ENCODE results near the gene TFEB.
A peak's percentile ranks its signal among the peaks of the same experiment; 100 is the strongest.

Gene TFEB

DNA sequence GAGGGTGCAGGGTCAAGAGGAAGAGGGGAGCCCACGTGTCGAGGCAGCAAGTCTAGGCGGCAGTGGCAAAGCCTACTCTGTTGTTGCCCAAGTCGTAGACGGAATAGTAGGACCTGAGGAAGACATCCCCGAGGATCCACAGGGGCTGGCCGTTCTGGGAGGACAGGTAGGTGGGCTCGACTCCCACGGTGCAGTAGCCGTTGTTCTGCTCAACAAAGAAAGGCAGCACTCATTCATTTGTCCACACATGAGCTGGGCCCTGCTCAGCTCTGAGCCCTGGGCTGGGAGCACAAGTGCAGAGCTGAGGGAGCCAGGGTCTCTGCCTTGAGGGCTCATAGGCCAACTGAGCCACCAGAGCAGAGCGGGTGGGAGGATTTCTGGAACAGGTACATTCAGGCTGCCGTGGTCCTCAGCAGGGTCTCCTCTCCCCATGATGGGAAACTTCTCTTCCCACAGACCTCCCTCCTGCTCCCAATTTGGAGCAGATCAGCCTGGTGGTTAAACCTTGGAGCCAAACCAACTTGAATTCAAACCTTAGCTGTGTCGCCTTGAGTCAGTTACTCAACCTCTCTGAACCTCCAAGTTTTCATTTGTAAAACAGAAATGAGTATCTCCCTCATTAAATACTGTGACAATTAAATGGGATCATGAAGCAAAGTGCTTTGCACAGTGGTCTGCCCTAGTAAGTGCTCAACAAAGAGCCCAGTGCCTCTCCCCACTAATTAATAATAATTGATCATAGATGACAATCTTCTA, 1.6 kb upstream of the TFEB start:
- DNase-seq: no peak

DNA sequence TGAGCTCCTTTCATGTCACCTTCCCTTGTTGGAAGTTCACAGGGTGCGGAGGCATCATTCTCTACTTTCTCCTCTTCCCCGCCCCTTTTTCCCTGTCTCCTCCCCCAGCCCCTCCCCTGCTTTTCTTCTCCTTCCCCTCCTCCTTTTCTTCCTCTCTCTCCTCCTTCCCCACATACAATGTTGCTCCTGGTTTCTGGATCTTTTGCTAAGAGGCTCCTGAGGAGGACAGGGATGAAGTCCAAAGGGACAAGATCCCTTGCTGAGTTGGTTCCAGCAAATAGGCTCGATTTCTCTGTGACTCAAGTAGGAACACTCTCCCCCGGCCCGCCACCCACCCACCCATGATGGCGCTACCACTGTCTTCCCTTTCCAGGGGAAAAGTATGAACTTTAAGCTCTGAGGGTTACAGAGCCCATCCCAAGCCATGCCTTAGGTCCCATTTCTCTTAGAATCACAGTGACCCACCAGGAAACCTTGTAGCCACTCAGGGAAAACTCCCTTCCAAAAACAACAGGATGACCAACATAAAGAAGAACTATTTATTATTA, 852 bp upstream of the TFEB start:
- no peak for DNase-seq

DNA sequence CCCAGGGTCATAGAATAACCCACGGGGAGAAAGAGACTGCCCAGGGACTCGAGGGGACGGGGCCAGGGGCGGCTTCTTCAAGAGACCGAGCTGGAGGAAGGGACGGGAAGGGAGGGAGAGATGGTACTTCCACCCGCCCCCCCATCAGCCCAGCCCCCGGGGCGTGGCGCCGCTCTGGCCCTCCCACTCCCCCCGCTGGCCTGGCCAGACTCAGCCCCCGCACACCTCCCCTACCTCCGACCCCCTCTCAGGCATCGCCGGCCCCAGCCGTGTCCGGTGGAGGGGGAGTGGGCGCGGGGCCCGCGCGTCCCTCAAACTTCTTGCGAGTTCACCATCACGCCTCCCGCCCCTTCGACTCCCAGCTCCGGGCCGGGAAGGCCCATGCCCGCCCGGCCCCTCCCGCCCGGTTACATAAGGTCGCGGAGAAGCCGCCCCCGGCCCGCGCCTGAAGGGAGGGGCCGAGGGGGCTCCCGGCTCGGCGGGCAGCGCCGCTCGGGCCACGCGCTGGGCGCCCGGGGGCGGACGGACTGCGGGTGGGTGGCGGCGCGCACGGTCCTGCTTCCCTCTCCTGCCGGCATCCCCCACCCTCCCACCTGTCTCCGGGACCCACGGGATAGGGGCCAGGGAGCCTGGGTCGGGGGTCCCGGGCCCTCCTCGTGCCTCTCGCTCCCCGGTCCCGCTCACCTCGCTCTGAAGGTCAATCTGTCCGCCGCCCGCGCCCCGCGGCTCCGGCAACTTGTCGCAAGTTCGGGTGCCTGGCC, 562 bp downstream of the TFEB start:
- DNase-seq: peak; percentile 73

DNA sequence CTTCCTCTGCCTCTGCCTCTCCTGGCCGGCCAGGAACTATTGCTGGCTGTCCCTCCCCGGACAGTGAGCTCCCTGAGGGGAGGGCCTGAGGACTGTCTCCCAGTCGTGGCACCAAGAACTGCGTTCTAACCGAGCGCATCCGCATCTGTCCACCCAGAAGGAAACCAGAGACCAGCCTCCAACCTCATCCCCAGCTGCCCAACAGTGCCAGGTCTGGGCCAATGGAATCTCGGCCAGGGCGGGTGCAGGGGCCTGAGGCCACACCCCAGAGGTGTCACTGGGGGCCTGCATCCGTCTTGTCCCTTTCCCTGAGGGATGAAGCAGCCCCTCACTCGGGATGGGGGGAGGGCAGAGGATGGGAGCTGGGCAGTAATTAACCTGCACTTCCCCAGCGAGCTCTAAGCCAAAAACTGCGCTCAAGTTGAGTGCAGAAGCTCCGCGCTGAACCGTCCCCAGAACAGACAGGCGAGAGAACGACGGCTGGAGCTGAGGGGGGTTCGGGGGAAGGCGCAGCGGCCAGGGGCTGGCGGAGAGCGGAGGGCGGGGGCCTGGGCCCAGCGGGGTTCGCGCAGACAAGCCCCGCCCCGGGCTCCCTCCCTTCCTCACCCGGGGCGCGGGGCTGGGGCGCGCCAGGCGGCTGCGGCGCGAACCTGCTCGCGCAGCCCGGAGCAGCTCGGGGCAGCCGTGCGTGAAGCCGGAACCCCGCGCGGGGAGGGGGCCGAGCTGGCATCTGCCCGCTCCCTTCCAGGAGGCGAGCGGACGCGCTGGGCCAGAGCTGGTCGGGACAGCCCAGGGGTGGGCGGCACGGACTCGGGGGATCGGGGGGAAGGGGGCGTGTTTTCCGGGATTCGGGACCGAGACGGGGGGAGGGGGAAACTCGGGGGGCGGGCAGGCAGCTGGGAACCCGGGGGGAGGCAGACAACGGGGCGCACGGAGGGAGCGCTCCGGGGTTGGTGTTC, 1.4 kb downstream of the TFEB start:
- peak; percentile 72 for DNase-seq

DNA sequence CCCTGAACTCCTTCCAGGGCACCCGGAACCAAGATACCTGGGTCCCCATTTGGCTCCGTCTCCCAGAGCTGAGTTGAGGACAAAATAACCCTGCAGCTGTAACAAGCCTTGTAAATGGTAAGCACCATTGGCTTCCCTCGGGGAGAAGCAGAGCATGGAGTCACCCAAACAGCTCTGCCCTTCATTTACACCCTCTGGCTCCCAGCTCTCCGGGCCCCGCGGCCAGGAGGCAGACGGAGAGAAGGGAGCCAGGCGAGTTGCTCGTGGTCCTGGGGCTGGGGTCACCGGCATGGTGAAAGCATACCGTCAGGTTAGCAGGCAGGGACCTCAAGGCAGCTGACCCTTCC, 2.1 kb downstream of the TFEB start:
- no peak for DNase-seq

DNA sequence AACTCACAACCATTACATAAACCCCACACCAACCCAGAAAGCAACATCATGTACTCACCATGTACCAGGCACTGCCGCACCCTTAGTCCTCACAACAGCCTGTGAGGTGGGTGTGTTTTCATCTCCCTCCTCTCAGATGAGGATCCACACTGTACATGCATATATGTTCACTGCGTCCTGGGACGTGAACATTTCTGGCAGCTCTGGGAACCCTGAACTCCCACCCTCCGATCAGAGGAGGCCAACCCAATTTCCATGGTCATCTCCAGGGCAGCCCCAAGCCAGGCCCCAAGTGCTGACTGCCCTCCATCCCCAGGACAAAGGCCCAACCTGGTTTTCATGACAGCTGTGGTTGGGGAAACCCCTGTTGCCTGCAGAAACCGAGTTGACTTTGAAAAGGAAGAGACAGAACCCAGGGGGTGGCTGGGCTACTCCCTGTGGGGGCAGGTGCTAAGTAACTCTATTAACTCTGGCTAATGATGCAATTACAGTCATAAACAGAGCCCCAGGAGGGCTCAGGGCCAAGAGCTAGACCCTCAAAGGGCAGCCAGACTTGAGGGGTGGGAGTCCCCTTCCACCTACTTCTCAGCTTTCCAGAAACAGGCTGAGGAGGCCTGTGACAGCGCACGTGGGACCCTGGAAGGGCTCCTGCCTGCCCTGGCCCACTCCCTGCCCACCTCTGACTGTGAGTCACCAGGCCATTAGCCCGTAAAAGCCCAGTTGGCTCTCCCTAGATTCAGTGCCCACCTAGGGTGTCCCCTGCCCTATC, 2.6 kb downstream of the TFEB start:
- no peak for DNase-seq

DNA sequence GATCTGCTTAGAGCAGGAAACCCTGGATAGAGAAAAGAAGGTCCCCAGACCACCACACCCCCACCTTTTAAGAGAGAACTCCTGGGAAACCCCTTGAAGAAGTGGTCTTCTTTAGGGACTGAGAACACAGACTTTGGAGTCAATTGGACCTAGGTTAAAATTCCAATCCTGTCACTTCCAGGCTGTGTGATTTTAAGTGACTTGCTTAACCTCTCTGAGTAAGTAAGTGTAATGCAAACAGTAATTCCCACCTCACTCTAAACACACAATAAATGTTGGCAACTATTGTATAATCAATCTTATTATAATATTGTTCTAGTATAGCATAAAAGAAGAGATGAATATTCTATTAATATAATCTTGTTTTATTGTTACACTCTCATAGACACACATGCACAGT, 3.3 kb downstream of the TFEB start:
- DNase-seq: no peak

DNA sequence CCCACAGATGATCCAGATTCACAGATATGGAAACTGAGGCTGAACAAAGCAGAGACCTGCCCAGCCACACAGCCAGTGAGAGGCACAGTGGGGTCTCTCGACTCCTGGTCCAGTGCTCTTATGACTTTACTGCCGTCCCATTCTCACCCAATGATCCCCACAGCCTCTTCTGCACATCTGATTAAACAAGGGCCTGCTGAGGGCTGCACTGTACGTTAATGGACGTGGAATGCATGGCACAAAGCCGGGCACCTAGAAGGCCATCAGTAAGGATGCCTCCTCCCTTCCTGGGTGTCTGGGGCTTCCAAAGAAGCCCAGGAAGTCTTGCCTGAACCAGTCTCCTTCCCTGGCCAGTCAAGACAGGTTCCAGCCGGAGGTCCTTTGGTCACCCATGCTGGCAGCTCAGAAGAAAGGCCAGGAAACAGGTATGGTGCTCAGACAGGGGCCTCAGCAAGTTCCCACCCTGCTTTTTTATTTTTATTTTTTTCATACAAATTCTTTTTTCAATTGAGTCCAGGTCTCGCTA, 3.8 kb downstream of the TFEB start:
- no peak for DNase-seq

DNA sequence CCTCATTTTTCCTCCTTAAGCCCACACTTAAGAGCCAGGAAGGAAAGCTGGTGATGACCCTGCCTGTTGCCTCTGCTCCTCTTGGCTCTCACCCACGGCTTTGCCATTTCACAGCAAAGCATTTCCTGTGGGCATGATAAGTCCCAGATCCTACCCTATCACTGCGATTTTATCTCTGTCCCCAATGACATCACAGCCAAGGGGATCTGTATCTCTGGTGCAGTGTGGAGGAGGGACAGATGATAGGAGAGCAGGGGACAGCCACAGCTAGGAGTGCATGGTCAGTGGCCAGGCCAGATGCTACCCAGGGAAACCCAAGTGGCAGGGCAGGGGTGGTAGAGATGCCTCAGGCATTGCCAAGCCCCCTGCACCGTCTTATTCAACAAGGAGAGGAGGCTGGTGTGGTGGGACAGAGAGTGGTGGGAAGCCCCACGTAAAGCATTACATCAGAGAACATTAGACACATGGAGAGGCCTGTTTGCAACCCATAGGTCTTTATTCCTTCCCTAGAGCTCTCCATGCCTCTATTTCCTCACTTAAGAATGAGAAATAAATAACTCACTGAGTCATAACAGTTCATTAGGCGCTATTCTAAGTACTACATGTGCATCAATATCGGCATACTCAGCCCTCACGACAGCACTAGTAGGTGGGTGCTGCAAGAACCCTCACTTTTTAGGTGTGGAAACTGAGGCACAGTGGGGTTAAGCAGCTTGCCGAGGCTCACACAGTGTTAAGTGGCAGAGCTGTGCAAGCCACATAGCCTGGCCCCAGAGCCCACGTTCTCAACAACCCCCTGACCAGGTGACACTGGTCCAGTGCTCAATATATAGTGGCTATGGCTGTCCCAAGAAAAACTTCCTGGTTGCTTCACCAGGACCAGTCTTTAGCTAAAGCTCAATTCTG, 4.6 kb downstream of the TFEB start:
- DNase-seq: peak; percentile 36

DNA sequence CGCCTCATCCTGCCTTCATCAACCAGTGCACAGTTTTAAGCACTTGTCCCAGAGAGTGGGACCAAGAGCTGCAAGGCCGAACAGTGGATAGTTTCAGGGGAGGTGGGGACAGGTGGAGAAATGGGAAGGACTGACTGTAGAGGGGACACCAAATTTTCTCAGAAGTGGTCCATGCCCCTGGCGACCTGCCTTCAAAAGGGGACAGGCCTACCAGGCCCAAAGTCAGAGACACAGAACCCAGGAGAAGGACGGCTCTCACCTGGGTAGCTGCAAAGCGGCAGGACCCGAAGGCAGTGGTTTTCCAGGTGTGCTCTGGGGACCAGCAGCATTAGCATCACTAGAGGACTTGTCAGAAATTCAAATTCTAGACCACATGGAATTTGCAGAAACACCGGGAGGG, 5.8 kb downstream of the TFEB start:
- no peak for DNase-seq

DNA sequence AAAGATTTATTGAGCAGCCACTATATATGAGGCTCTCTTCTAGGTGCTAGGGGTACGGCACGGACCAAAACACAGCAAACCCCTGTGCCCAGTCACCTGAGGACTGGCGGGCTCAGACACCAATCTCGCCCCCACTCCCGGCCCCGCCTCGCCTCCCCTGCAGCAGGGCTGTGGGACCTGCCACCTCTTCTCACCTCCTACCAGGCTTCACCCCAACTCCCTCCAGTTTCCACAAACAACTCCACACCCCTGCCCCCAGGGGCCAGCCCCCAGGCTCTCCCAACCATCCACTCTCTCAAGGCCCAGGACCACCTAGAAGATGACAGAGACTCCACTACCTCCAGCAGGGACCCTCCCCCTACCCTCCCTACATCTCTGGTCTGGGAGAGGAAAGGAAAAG, 6.5 kb downstream of the TFEB start:
- no peak for DNase-seq

DNA sequence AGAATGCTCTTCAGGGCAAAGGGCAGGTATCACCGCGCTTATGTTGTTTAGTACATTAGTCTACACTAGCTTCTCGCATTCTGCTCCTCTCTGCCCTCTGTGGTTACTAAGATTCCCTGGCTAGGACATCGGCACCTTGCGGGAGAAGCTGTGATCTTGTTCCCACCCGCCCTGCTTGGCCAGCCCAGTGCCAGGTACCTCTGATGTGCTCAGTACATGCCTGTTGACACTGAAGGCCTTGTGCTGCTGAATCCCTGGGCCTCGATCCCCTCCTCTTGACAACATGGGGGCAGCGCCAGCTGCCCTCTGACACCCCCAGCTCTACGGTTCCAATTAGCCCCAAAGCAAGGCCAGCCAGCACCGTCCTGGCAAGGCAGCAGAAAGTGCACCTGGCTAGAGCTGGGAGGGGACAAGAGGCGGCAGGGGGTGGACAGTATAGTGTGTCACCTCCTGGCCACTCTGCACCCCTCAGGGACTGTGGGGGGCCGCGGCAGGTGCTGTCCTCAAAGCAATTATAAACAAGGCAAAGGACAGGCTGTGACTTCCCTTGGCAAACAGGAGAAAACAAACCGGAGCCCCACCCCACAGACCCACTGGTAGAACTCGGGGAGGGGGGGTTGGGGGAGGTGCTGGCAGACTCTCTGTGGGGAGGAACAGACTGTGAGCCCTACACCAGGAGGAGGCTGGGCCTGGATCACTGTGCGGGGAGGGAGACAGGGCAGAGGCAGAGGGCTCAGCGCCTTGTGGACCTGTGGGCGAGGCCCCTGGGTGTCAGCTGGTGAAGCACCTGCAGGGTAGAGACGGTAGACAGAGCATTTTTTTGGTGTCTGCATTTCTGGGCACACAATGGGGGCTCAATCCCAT, 7.1 kb downstream of the TFEB start:
- DNase-seq: no peak

DNA sequence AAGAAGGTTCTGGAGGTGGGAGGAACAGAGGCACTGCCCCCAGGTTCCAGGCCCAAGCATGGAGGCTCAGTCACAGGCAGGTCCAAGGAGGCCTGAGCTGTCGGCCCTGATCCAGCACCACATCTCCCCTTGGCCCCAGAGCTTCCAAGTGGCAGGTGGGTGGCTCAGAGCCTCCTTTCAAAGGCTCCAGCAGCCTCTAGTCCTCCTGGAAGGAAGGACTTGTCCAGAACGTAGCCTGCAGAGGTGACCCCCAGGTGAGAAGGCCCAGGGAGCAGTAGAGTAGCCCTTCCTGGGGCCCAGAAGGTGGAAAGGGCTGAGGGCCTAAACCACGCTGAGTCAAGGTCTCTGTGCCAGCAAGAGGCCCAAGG, 7.7 kb downstream of the TFEB start:
- DNase-seq: no peak

DNA sequence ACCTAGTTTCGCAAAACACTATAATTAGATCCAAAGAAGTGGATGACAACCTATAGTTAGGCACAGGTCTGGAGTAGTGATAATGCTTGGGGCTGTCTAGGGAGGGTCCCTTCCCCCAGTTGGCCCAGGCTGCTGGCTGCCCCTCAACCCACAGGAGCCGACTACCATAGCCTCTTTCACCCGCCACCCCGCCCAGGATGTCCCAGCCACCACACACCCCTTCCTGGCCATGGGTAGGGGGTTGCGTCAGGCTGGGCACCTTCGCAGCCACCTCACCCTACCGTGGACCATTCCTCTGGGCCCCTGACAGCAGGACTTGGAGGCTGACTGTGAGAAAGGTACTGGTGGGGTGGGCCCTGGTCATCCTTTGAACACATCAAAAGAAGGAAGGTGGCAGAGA, 8.5 kb downstream of the TFEB start:
- no peak for DNase-seq

DNA sequence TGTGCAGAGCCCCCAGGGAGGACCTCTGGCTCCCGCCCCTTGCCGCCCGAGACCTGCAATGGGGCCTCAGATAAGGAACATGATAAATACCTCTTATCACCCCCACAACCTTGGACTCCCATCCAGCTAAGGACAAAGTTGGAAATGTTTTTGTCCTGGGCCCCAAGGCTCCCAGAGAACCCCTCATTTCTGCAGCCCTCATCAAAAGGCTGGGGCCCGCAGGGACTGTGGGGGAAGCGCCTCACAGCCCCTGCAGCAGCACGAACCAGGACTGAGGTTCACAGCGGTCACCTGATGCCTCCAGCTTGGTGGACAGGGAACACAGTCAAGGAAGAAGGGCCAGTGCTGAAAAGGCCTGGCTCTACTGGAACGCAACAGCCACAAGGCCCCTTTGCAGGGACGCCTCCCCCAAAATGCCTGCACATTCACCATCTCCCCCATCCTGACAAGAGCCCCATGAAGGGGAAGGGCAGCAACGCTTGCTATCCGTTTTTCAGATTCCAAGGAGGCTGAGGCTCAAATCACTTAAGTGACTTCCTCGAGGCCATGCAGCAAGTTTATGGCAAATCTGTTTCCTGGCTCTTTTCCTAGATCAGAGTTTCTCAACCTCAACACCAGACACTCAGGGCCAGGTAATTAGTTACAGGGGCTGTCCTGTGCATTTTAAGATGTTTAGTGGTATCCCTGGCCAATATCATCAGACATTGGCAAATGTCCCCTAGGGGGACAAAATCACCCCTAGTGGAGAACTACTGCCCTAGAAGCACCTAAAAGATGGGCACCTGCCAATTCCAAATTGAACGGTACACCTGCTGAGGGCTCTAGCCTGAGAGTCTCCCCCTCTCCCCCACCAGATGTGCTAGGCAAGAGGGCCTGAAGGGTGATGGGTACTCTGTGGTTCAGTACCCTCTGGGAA, 10.6 kb downstream of the TFEB start:
- no peak for DNase-seq

DNA sequence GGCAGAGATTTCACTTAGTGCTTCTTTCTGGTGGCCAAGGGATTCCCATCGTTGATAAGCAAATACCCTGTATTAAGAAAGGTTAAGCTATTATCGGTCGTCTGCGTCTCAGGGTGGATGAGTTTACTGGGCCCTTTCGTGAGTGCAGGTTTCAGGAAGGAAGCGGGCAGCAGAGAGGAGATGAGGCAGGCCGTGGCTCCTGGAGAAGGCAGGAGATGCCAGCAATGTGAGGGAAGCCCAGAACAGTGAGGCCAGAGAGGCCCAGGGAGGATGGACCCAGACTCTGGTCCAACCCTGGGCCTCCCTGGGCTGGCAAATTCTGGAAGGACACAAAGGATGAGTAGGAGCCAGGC, 11.2 kb downstream of the TFEB start:
- no peak for DNase-seq

DNA sequence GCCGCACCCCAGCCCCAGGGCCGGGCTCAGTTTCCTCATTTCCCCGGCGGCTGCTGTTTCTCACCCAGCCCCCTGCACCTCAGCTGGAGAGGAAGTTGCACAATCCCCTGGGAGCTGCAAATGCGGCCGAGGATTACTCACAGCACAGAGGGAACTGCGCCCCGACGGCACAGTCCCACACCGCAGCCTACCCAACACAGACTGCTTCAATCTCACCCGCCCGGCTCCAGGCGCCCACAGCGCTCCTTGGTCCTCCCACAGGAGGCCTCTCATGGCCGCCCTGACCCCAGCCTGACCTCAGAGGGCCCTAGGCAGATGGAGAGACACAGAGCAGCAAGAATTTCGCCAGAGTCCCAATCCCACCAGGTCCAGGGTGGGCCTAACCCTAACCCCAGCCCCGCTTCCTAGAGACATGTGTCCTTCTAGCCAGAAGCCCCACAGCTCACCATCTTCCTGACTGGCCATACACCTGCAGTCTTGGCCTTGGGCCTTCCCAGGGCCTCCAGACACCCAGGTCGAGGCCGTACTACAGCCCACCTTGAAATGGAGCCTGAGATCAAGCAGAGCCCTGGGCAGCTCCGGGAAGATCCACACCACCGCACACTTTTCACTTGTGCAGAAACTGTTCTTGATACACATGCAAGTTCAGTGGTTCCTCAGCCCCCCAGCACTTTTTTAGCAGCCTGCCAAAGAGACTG, 11.7 kb downstream of the TFEB start:
- DNase-seq: peak; percentile 96

DNA sequence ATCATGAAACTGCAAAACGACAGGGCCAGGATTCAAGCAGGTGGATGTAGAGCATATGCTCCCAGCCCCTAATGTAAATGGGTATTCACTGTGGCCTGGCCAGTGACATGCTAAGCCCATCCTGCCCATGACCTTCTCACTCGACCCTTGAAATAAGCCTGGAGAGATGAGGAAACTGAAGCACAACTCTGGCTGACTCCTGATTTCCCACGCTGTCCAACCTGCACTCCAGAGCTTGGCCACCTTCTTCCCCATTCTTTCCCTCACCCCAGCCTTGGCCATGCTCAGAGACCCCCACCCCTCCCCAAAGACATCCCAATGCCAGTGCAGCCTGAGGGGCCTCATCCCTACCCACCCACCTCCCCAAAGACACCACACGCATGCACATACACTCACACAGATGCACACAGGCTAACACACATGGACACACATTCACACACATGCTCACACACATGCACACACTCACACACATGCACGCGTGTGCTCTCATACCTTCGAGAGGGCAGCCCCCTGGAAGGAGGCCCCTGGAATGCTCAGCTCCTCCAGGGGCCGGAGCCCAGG, 12.4 kb downstream of the TFEB start:
- no peak for DNase-seq

Data from suppressor macrophage treated with lipopolysaccharide for 4 hours (primary cell).